A673 (cell line): ENCODE measurements around the gene TMTC2. TPM values are rescaled to one million over a fixed set of nuclear protein-coding genes. Genes with fewer than 3 reads are reported as not detected.

Experiments
- BruUV-seq: library from RNA; stranded (reverse); fragments of 400-500 nt; replicated peaks from 2 replicates; lab custom pipeline; 2021; lab: Mats Ljungman, UMichigan
- CTCF ChIA-PET: fragments of 300-600 bp; sonication (Branson Sonifier 250); formaldehyde crosslinking; loops from one replicate; lab custom pipeline; 2022; ENCODE audit warnings: antibody characterized with exemption; lab: Charles Lee
- POLR2A ChIA-PET: fragments of 300-600 bp; sonication (Branson Sonifier 250); formaldehyde crosslinking; loops from one replicate; lab custom pipeline; 2022; ENCODE audit warnings: antibody characterized with exemption; ENCODE audit not compliant: low non-redundant PET; lab: Charles Lee
- DNase-seq: peaks from one replicate; pipeline ENCODE4 v3.0.0-alpha.2; 2015; ENCODE audit warnings: low spot score
- H3K27ac ChIP-seq: fragments of 200-600 bp; sonication (generic); 2 replicates; pipeline ENCODE4 v1.5.1; 2016; ENCODE audit warnings: mixed run types, low read depth, mild to moderate bottlenecking, mixed read lengths, antibody characterized with exemption, low read length; ENCODE audit not compliant: poor library complexity, severe bottlenecking
- H3K27me3 ChIP-seq: fragments of 200-600 bp; sonication (generic); replicated peaks from 2 replicates; pipeline ENCODE4 v1.6.1; 2017; ENCODE audit warnings: mixed run types, low read depth, mild to moderate bottlenecking, mixed read lengths, antibody characterized with exemption, low read length; ENCODE audit not compliant: insufficient read depth, poor library complexity
- H3K36me3 ChIP-seq: fragments of 200-600 bp; sonication (generic); 2 replicates; pipeline ENCODE4 v1.6.1; 2016; ENCODE audit warnings: mixed run types, mild to moderate bottlenecking, mixed read lengths, antibody characterized with exemption, low read length; ENCODE audit not compliant: insufficient read depth, poor library complexity, severe bottlenecking
- H3K4me1 ChIP-seq: fragments of 200-600 bp; sonication (generic); 2 replicates; pipeline ENCODE4 v1.6.1; 2017; ENCODE audit warnings: mixed run types, mild to moderate bottlenecking, mixed read lengths, antibody characterized with exemption, low read length; ENCODE audit not compliant: insufficient read depth, poor library complexity, severe bottlenecking
- H3K4me3 ChIP-seq: fragments of 200-600 bp; sonication (generic); 2 replicates; pipeline ENCODE4 v1.5.1; 2016; ENCODE audit warnings: low read depth, mixed run types, mild to moderate bottlenecking, mixed read lengths, low read length; ENCODE audit not compliant: poor library complexity, severe bottlenecking
- H3K9me3 ChIP-seq: fragments of 200-600 bp; sonication (generic); 2 replicates; pipeline ENCODE4 v1.6.1; 2016; ENCODE audit warnings: mixed run types, low read depth, mild to moderate bottlenecking, mixed read lengths, antibody characterized with exemption, low read length; ENCODE audit not compliant: poor library complexity, severe bottlenecking
- EZH2 ChIP-seq: fragments of 200-600 bp; sonication (generic); IDR thresholded peaks from 2 replicates; pipeline ENCODE4 v1.6.1; 2017; ENCODE audit warnings: borderline replicate concordance, low read depth, mild to moderate bottlenecking, mixed read lengths, antibody characterized with exemption, low read length; ENCODE audit not compliant: poor library complexity, severe bottlenecking
- intact Hi-C: fragments of 100-400 bp; cut with micrococcal nuclease; formaldehyde crosslinking; loops from one replicate; pipeline ENCODE4 v1.10.0; 2022; ENCODE audit not compliant: unreplicated experiment
- total RNA-seq: library from RNA; stranded (reverse); gene quantifications from 2 replicates; pipeline ENCODE4 v1.2.3, GENCODE V29; 2021
- TF ChIP-seq, protein P1 (sequence below): fragments of 300-800, 200-600 bp; sonication (generic); conservative IDR thresholded peaks from 2 replicates; pipeline ENCODE4 v1.5.1; 2017; ENCODE audit warnings: low read depth, mild to moderate bottlenecking, antibody characterized with exemption, low read length, moderate library complexity, mixed read lengths

TMTC2 gene
- total RNA-seq, 1 experiment from 2014 or later = 3.3 TPM

DNA sequence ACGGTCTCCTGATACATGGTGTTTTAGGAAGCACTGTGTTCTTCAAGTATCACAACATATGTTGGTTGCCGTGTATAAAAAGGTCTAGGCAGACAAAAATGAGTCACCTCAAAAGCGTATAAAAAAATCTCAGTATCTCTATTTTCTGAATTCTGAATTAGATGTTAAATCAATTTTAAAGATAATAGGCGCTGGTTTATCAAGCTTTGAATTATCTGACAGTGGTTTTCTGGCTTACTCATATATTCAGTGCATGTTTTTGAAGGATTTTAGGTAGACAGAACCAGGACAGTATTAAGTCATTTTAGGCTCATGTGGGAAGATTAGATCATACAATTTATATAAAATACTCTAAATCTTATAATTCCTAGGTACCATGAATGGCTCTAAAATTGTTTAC lies 110.8 kb downstream of the TMTC2 start:
- no peaks in the 10 kb centered on the region for H3K27me3 ChIP-seq
- BruUV-seq = no TSS peak
- no peaks in the 10 kb centered on the region for H3K9me3 ChIP-seq
- peaks cover 18% of the 10 kb centered on the region for H3K4me1 ChIP-seq
- POLR2A ChIA-PET = no interaction called here
- H3K4me3 ChIP-seq = no peak overlapping the region
- H3K36me3 ChIP-seq = no peaks in the 10 kb centered on the region
- intact Hi-C loops = loop anchor here (10.0 kb wide), 1 partner anchor 113 kb away; the partner anchor contains the start of gene TMTC2
- CTCF ChIA-PET = no interaction called here
- DNase-seq = no peak
- no peak for TF ChIP-seq EZH2
- TF ChIP-seq, protein P1, sequence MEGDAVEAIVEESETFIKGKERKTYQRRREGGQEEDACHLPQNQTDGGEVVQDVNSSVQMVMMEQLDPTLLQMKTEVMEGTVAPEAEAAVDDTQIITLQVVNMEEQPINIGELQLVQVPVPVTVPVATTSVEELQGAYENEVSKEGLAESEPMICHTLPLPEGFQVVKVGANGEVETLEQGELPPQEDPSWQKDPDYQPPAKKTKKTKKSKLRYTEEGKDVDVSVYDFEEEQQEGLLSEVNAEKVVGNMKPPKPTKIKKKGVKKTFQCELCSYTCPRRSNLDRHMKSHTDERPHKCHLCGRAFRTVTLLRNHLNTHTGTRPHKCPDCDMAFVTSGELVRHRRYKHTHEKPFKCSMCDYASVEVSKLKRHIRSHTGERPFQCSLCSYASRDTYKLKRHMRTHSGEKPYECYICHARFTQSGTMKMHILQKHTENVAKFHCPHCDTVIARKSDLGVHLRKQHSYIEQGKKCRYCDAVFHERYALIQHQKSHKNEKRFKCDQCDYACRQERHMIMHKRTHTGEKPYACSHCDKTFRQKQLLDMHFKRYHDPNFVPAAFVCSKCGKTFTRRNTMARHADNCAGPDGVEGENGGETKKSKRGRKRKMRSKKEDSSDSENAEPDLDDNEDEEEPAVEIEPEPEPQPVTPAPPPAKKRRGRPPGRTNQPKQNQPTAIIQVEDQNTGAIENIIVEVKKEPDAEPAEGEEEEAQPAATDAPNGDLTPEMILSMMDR = no peak
- no peak overlapping the region for H3K27ac ChIP-seq

DNA sequence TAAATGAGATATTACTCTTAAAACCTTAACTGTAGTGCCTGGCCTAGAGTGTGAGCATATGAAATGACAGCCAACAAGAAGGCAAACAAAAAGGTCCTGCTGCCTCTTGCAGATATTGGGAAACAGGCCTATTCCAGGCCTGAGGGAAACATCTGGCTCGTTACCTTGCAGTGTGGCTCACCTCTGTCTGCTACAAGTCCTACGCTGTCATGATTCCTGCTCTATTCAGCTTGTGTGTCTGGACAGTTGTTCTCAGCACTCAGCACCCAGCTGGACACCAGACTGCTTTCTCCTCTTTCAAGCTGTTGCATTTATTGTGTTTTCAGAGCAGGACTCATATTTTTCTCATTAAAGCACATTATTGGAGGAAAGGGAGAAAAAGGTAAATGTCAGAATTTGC lies 113.5 kb downstream of the TMTC2 start:
- Histone ChIP-seq H3K4me1 (no peaks in the 10 kb centered on the region), H3K9me3 (no peaks in the 10 kb centered on the region), H3K4me3 (no peak overlapping the region), H3K27me3 (no peaks in the 10 kb centered on the region), H3K36me3 (no peaks in the 10 kb centered on the region), H3K27ac (no peak overlapping the region)
- CTCF ChIA-PET = no interaction called here
- TF ChIP-seq EZH2 = no peak
- TF ChIP-seq, protein P1 = no peak
- intact Hi-C loops = no loop called here
- POLR2A ChIA-PET = no interaction called here
- no TSS peak for BruUV-seq
- DNase-seq = no peak

DNA sequence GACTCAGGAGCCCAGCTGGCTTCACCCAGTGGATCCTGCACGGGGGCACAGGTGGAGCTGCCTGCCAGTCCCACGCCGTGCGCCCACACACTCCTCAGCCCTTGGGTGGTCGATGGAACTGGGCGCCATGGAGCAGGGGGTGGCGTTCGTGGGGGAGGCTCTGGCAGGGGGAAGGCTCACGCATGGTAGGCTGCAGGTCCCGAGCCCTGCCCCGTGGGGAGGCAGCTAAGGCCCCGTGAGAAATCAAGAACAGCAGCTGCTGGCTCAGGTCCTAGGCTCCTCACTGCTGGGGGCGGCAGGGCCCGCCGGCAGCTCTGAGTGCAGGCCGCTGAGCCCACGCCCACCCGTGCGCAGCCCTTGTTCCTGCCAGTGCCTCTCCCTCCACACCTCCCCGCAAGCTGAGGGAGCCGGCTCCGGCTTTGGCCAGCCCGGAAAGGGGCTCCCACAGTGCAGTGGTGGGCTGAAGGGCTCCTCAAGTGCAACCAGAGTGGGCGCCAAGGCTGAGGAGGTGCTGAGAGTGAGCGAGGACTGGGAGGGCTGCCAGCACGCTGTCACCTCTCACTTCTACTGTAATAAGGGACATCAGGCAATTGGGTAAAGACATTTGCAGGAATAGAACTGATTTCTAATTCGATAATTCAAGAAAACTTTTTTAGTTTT lies 115.4 kb downstream of the TMTC2 start:
- no peak overlapping the region for H3K4me3 ChIP-seq
- DNase-seq = no peak
- TF ChIP-seq, protein P1 = no peak
- no peak for TF ChIP-seq EZH2
- intact Hi-C loops = no loop called here
- CTCF ChIA-PET = no interaction called here
- no TSS peak for BruUV-seq
- no peak overlapping the region for H3K27ac ChIP-seq
- no peaks in the 10 kb centered on the region for H3K27me3 ChIP-seq
- H3K4me1 ChIP-seq = no peaks in the 10 kb centered on the region
- no peaks in the 10 kb centered on the region for H3K36me3 ChIP-seq
- H3K9me3 ChIP-seq = no peaks in the 10 kb centered on the region
- POLR2A ChIA-PET = no interaction called here
